HG03575 (cell line): Measurements from ENCODE around the gene USH2A.
"Not testable (repeated sequence)": the region's sequence is repeated elsewhere in the genome, so short reads cannot be mapped to it uniquely, and the experiment has no call there.

Experiments used
- ATAC-seq: cut with Tn5 transposase; IDR thresholded peaks from one replicate; pipeline ENCODE4 v1.9.1; 2021; ENCODE audit not compliant: unreplicated experiment, insufficient number of reproducible peaks, low FRiP score; ENCODE audit errors: extremely low read depth

USH2A gene

DNA sequence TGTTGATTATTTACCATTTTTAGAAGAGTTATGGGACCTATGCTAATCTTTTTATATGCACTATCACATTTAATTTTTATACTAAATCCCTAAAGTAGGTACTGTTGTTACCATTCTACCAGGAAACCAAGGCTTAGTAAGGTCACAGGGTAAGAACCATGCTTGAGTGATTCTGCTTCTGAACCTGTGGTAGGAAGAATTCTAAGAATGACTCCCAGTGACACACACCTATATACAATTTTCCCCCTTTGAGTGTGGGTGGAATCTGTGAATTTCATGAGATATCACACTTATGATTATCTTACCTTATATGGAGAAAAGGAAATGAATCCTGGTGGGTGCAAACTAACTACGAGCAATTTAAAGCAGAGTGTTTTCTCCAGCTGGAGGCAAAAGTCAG is 391.0 kb downstream of the USH2A start:
- ATAC-seq = no peak

GRCh38 chr1:216028631-216029030 is 394.6 kb downstream of the USH2A start:
- no peak for ATAC-seq

GRCh38 chr1:216024546-216024945 is 398.7 kb downstream of the USH2A start:
- ATAC-seq = no peak

GRCh38 chr1:216020743-216021345 is 402.4 kb downstream of the USH2A start:
- ATAC-seq = no peak

GRCh38 chr1:216015116-216015515 is 408.1 kb downstream of the USH2A start:
- ATAC-seq = no peak

DNA sequence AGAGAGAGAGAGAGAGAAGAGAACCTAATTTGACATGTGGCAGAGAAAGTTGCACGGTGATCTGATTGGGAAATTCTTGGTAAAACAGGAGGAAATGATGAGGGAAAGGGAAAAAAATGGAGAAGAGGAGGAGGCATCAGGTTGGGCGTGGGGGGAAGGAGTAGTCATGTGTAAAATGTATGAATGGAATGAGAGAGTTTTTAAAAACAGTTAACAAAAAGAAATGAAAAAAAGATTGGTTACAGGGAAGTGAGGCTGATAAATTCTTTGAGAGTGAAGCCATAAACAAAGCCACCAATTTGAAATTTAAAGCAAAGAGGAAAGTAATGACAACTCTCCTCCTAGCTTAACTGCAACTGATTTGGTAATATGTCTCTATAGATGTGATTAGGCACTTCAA is 409.2 kb downstream of the USH2A start:
- no peak for ATAC-seq

DNA sequence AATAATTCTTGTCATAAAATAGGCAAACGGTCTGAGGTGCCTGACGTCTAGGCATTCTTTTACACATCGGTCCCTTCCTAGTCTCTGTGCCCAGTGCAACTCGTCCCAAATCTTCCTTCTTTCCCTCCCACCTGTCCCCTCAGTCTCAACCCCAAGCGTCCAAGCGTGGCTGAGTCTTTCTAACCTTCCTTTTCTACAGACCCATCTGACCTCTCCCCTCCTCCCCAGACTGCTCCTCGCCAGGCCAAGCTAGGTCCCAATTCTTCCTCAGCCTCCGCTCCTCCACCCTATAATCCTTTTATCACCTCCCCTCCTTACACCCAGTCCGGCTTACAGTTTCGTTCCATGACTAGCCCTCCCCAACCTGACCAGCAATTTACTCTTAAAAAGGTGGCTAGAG is 413.8 kb downstream of the USH2A start:
- not testable (repeated sequence) for ATAC-seq

GRCh38 chr1:216005916-216006315 is 417.3 kb downstream of the USH2A start:
- ATAC-seq = peak; percentile 100

GRCh38 chr1:215992620-215993019 is 430.6 kb downstream of the USH2A start:
- ATAC-seq = no peak

DNA sequence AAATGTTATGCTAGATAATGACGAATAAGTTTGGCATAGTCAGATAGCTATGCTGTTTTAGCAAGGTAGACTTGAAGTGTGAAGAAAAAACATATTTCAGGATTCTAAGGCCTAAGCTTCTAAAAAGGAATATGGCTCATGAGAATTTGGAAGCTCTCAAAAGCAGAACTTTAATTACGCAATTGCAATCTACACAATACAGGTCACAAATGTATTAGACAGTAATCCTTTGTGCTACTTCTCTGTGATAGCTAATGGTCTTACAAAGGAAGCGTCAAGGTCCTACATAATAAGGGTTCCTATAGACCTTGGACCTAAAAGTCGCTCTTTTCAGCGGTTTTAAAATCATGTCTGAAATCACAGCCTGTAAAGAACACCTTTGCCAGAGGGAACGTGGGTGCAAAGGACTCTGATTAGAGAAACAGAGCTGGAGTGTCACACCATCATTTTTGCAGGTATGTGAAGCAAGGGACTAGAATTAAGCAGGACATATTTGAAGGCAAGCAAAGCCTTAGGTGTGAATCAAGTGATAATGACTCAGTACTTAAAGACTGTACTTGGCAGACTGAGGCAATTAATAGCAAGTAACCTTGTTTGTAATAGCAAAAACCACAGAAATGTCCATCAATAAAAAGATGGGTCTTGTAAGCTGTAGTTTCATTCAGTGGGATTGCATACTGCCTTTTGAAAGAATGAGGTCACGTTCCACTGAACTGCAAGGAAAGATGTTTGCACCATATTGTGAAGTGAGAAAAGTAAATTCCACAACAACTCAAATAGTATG is 436.0 kb downstream of the USH2A start:
- ATAC-seq = no peak

GRCh38 chr1:215986401-215986800 is 436.8 kb downstream of the USH2A start:
- no peak for ATAC-seq

GRCh38 chr1:215983680-215984079 is 439.6 kb downstream of the USH2A start:
- no peak for ATAC-seq

- ATAC-seq = no peak
Observed at GRCh38 chr1:215971793-215972441, 451.3 kb downstream of the USH2A start.

DNA sequence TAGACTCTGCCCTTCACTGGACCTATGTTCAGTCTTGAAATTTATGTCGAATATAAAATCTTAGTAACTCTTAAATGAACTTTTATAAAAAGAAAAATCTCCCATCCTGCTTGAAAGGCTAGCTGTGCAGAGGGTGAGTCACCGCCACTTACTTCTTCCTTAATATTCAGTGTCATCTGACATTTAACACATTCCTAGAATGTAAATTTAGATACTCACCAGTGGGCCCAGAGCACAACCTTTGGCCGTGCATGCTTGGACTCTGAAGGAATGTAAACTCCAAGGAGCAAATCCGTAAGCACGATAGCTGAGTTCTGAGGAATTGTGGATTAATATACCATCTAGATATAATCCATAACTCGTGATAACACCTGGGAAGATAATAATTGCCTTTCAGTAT is 452.8 kb downstream of the USH2A start:
- no peak for ATAC-seq

- no peak for ATAC-seq
Observed at GRCh38 chr1:215963621-215964020, 459.6 kb downstream of the USH2A start.

- no peak for ATAC-seq
Observed at GRCh38 chr1:215963040-215963439, 460.2 kb downstream of the USH2A start.

- ATAC-seq = no peak
Observed at GRCh38 chr1:215958841-215959240, 464.4 kb downstream of the USH2A start.

DNA sequence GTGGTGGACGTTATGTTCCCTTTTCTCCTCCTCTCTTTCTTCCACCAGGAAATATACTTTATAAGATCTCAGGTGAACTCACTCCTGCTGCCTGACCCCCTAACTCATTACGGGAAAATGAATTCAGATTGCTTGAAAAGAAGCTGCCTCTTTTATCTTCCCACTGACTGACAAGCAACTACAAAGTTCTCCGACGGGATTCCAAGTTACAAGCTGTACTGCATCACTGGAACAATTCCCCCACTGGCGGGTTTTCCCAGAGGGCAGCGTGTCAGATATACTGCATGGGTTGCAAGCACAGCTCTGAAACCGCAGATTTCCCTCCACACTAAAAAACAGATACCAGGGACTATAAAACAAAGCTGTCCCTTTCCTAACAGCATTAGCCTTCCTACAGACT is 465.6 kb downstream of the USH2A start:
- no peak for ATAC-seq

DNA sequence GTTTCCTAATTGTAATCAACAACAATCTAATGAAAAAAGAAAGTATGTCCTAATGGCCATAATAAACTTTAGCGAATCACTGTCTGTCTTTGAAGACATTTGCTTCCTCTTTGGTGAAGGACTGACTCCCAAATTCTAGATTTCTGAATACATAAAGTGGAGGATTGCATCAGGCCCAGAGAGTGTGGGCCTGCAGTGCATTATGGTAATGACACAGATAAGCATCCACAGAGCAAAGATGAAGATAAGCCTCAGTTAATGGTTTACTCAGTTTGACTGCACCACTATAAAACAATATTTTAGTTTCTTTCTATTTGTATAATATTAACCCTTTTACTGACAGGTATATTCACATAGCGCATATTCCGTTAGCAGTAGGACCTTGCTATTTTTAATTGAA is 490.7 kb downstream of the USH2A start:
- ATAC-seq = no peak

DNA sequence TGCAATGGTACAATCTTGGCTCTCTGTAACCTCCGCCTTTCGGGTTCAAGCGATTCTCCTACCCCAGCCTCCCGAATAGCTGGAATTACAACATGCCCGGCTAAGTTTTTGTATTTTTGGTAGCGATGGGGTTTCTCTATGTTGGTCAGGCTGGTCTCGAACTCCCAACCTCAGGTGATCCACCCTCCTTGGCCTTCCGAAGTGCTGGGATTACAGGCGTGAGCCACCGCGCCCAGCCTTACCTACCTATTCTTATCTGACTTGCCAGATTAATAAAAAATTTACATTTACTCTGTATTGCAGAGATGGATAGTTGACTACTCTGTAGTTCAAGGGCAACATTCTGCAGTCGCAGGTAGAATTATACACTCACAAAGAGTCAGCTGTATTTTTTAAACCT is 496.6 kb downstream of the USH2A start:
- ATAC-seq = no peak
